GM18520 (cell line): ENCODE results near the gene MTHFD1L.
"Not testable (repeated sequence)": the region's sequence is repeated elsewhere in the genome, so short reads cannot be mapped to it uniquely, and the experiment has no call there.

Experiments
- ATAC-seq: cut with Tn5 transposase; IDR thresholded peaks from one replicate; pipeline ENCODE4 v1.9.1; 2021; ENCODE audit not compliant: unreplicated experiment

Gene MTHFD1L

GRCh38 chr6:151113641-151114040 lies 248.1 kb downstream of the MTHFD1L start:
- no peak for ATAC-seq

DNA sequence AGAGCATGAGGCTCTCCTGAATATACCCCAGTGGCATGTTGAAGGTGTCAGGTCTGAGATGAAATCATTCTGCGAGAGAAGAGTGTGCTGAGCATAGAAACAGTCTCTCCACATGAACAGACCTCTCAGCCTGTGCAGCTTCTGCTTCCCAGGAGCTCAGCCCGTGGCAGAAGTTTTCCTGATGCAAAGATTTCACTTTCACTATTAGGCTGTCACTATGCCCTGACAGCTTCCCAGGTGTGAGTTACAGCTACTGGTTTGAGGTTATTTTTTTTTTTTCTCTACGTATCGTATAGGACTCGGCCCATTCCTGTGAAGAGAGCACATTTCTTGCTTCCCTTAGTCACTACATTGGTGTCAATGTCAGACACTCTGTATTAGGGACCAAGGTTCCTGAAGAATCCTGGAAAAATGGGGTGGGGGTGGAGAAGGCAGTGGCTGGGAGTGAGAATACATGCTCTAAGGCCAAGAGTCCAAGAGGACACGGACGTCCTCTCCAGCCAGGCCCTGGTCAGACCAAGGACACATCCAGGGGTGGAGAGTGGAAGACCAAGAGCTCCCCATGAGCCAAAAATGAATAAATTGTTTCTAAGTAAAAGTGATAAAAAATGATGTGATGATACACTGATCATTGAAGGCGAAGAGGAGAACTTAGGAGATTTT lies 253.1 kb downstream of the MTHFD1L start:
- ATAC-seq = no peak

DNA sequence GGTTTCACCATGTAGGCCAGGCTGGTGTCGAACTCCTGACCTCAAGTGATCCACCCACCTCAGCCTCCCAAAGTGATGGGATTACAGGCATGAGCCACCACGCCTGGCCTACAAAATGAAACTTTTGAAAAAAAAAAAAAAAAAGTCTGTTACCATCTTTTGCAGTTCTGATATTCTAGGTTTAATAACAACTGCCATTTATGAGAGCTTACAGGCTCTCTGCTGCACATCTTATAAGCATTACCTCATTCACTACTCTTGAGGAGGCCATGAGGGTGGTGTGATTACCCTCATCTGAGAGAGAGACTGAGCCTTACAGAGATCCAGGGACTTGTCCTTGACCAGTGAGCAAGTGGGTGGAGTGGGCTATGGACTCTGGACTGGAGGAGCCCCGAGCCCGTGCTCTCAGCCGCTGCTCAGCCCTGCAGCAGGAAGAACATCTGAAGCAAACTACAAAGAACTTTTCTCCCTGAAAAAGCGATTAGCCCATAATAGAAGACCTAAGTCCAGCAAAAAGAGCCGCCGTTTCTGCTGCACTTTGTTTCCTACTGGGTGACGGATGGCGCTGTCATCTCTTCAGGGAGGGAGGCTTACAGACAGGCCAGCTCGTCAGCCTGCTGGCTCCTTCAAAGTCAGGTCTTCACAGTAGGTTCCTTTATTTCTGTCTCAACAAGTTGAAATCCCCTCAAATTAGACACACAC lies 254.5 kb downstream of the MTHFD1L start:
- no peak for ATAC-seq

DNA sequence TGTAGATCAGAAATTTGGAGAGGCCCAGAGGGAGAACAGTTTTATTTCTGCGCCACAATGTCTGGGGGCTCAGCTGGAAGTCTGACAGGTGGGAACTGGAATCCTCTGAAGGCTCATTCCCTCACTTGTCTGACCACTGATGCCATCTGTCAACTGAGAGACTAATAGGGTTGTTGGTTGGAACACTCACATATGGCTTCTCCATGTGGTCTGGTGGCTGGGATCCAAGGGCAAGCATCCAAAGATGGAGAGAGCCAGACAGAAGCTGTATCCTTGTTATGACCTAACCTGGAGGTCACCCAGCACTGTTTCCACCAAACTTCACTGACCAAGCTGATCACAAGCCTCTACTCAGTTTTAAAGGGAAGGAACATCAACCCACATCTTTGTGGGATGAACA lies 256.4 kb downstream of the MTHFD1L start:
- ATAC-seq = no peak

- not testable (repeated sequence) for ATAC-seq
Observed at GRCh38 chr6:151123641-151124040, 258.1 kb downstream of the MTHFD1L start.

- not testable (repeated sequence) for ATAC-seq
Observed at GRCh38 chr6:151125242-151125641, 259.7 kb downstream of the MTHFD1L start.

DNA sequence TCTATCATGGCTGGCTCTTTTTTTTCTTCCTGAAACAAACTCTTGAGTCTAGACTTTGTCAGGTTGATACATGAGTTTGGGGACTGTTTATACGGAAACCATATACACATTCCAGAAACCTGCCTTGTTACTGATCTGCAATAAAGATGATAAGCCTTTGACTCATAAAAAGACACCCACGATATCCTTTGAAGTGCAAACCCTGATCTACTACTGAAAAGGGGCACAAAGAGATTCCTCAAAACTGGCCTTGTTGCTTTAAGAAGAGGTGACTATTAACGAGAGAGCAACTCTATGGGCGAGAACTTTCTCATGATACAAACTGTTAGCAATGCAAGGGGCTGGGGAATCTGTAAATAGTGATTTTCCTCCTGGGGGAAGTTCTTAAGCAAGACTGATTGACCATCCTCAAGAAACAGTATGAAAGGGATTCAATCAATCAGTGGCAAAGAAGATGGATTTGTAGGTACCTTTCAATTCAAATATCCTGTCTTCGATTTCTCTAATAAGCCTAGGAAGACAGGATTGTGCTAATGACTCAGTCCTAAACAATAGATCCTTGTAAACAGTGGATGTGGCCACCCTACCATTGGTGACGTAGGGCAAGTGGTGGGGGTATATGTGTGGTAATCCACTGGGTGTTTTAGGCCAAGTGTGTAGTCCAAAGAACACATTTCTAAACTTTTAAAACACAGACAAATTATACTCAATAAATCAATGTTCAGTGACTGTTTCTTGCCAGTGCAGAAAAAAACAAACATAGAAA lies 260.3 kb downstream of the MTHFD1L start:
- ATAC-seq = not testable (repeated sequence)

- not testable (repeated sequence) for ATAC-seq
Observed at GRCh38 chr6:151126417-151126724, 260.9 kb downstream of the MTHFD1L start.

DNA sequence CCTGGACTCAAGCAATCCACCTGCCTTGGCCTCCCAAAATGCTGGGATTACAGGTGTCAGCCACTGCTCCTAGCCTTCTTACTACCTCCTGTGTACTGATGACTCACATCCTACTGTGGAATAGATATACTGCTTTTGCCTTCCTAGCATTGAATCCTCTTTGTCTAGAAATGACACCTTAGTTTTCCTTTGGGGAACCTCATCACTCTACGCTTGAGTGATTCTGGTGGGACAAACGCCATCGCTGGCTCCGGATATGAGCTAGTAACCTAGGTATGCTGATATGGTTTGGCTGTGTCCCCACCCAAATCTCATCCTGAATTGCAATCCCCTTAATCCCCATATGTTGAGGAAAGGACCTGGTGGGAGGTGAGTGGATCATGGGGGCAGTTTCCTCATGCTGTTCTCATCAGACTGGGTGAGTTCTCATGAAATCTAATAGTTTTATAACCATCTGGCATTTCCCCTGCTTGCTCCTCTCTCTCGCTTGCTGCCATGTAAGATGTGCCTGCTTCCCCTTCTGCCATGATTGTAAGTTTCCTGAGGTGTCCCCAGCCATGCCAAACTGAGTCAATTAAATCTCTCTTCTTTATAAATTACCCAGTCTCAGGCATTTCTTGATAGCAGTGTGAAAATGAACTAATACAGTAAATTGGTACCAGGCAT lies 261.8 kb downstream of the MTHFD1L start:
- ATAC-seq = not testable (repeated sequence)

- ATAC-seq = no peak
Observed at GRCh38 chr6:151128763-151129370, 263.4 kb downstream of the MTHFD1L start.

- ATAC-seq = no peak
Observed at GRCh38 chr6:151130329-151130728, 264.8 kb downstream of the MTHFD1L start.

GRCh38 chr6:151131324-151132007 lies 266.0 kb downstream of the MTHFD1L start:
- ATAC-seq = no peak

DNA sequence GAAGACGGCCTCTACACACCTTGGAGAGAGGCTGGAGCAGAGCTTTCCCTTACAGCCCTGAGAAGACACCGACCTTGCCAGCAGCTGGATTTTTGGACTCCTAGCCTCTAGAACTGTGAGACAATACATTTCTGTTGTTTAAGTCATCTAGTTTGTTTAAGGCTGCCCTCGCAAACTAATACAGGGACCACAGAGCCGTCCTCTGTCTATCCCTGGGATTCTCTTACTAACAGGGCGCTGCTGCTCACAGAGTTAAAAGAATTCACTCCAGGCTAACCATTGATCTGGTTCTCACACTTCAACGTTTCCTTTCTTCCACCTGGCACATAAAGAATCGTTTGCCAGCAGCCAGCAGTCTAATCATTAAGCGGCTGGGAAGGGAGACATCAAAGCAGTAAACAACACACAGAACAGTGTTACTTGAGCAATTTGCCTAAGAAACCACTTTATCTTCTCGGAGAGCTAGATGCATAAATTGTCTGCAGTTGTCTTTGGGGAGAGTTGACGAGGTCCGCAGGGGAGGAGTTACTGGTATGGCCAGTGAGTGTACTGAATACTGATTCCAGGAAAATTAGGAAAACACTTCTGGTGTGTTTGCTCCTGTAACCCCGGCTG lies 270.7 kb downstream of the MTHFD1L start:
- ATAC-seq = no peak

DNA sequence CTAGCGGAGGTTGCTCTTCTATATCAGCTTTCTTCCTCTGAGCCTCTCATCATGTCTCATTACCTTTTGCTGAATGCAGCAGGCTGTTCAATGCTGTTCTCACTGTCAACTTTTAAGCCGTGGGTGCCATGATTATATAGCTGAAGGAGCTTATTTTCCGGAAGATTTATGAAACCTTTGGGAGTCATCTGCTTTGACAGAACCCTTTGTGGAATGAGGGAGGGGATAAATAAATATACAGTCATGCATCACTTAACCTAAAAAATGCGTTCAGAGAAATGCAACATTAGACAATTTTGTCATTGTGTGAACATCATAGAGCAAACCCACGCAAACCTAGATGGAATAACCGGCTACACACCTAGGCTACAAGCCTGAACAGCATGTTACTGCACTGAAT lies 272.0 kb downstream of the MTHFD1L start:
- ATAC-seq = no peak

DNA sequence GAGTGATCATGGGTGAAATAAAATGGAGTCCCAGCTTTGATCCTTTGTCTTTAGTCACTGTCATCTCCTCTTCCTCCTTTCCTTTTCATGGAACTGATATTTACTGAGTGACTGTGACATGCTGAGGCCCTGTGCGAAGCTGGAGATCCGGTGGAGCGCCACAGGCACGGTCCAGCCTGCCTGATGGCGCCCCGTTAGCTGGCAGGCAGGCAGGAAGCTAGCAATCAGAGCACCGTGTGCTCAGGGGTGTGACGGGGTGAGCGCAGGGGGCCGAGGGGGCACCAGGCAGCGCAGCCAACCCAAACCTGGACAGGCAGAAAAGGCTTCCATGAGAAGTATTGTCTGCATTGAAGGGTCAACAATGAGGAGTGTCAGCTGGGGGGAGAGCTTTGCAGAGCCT lies 274.0 kb downstream of the MTHFD1L start:
- no peak for ATAC-seq

GRCh38 chr6:151140767-151141166 lies 275.3 kb downstream of the MTHFD1L start:
- ATAC-seq = no peak

DNA sequence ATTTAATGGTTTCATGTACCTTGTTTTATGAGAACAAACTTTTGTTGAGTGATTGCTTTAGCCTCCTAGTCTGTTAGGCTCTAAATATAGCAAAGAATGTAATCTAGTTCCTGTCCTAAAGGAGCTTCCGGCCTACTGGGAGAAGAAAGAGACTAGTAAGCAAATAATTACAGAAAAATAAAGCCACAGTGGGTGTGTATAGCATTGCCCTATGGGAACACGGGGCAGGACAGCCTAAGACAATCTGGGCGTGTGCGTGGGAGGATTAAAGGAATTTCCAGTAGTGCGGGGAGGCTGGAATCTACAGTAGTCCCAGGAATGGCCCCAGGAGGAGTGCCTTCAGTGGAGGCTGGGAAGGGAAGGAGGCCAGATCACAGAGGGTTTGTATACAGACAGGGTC lies 276.2 kb downstream of the MTHFD1L start:
- ATAC-seq = no peak

DNA sequence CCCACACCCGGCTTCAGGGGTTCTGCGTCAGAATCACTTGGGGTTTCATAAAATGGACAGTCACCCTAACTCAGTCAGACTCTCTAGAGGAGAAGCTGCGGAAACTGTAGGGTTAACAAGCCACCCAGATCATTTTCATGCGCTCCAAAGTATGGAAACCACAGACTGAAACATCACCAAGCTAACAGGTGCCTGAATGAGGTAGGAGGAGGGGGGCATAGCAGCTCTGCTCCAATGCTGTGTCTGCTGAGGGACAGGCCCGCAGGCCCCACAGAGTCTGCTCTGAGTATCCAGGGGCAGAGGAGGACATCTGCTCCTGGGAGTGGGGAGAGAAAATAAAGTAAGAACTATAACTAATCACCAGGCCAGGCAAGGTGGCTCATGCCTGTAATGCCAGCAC lies 277.2 kb downstream of the MTHFD1L start:
- ATAC-seq = no peak

DNA sequence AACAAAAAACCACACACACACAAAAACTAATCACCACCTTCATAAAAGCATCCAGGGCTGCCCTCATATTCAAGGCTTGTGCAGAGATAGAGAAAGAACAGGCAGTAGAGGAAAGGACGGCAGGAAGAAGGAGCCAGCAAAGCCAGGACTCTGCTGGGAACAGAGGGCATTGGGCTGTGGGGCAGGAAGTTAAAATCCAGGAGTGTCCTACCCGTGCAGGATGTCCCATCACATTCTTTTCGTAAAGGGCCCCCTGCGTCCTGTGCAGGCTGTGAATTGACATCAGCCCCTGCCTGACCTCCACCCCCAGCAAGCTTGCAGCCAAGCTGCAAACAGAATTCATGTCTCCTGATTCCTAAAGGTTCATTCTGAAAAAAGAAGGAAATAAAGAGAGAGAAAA lies 277.8 kb downstream of the MTHFD1L start:
- no peak for ATAC-seq

DNA sequence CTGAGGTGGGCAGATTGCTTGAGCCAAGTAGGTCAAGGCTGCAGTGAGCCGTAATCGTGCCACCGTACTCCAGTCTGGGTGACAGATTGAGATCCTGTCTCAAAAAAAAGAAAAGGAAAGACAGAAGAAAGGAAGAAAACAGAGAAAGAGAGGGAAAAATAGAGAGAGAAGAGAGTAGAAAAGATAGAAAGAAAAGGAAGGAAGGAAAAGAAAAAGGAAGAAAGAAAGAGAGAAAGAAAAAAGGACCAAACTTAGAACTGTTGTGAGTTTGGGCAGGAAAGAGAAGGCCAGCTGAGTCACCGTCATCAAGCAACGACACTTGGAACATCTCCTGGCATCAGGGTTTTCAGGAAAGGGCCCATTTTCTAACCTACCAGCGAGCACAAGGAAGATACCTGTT lies 278.3 kb downstream of the MTHFD1L start:
- no peak for ATAC-seq
